ENCODE results near the gene SHTN1.

DNA sequence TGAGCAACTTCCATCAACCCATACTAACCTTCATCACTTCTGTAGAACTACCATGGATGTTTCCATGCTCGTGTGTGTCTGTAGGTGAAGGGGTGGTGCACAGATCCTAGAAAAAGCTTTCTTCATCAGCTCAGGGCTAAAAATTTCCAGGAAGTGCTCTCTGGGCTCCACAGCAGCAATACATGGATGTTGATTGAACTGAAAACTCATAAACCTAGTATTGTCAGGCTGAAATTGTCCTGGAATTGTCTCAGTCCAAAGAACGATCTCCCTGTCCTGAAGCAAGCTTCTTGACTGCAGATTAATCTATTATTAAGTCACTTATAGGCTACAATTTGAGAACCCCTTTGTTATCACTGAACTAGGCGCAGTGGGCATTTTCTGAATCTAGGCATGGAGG, 115.9 kb downstream of the SHTN1 start:
- TF ChIP-seq, protein P1, sequence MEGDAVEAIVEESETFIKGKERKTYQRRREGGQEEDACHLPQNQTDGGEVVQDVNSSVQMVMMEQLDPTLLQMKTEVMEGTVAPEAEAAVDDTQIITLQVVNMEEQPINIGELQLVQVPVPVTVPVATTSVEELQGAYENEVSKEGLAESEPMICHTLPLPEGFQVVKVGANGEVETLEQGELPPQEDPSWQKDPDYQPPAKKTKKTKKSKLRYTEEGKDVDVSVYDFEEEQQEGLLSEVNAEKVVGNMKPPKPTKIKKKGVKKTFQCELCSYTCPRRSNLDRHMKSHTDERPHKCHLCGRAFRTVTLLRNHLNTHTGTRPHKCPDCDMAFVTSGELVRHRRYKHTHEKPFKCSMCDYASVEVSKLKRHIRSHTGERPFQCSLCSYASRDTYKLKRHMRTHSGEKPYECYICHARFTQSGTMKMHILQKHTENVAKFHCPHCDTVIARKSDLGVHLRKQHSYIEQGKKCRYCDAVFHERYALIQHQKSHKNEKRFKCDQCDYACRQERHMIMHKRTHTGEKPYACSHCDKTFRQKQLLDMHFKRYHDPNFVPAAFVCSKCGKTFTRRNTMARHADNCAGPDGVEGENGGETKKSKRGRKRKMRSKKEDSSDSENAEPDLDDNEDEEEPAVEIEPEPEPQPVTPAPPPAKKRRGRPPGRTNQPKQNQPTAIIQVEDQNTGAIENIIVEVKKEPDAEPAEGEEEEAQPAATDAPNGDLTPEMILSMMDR (conservative IDR thresholded peaks at IDR 0.05; ENCODE audit: low read depth, low read length), result no peak
- TF ChIP-seq MXI1 (IDR thresholded peaks at IDR 0.05; ENCODE audit: borderline replicate concordance, low read depth, low read length) (no peak), CEBPB (IDR thresholded peaks at IDR 0.05; ENCODE audit: low read depth, low read length) (no peak), POLR2A (IDR thresholded peaks at IDR 0.05; ENCODE audit: low read depth, low read length) (no peak), RAD21 (IDR thresholded peaks at IDR 0.05; ENCODE audit: low read length) (no peak), BHLHE40 (IDR thresholded peaks at IDR 0.05; ENCODE audit: low read depth, low read length) (no peak), RCOR1 (IDR thresholded peaks at IDR 0.05; ENCODE audit: insufficient replicate concordance, low read length) (no peak), SMC3 (IDR thresholded peaks at IDR 0.05; ENCODE audit: low read depth, low read length) (no peak), MAFK (IDR thresholded peaks at IDR 0.05; ENCODE audit: low read depth, low read length) (no peak), MAZ (IDR thresholded peaks at IDR 0.05; ENCODE audit: borderline replicate concordance, low read depth, low read length) (no peak), CHD1 (IDR thresholded peaks at IDR 0.05; ENCODE audit: low read depth, low read length) (no peak), RFX5 (IDR thresholded peaks at IDR 0.05; ENCODE audit: low read depth, low read length) (no peak)
- TF ChIP-seq, protein P2, sequence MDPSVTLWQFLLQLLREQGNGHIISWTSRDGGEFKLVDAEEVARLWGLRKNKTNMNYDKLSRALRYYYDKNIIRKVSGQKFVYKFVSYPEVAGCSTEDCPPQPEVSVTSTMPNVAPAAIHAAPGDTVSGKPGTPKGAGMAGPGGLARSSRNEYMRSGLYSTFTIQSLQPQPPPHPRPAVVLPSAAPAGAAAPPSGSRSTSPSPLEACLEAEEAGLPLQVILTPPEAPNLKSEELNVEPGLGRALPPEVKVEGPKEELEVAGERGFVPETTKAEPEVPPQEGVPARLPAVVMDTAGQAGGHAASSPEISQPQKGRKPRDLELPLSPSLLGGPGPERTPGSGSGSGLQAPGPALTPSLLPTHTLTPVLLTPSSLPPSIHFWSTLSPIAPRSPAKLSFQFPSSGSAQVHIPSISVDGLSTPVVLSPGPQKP (IDR thresholded peaks at IDR 0.05; ENCODE audit: borderline replicate concordance, low read depth, low read length), result no peak
- TF ChIP-seq, protein P3, sequence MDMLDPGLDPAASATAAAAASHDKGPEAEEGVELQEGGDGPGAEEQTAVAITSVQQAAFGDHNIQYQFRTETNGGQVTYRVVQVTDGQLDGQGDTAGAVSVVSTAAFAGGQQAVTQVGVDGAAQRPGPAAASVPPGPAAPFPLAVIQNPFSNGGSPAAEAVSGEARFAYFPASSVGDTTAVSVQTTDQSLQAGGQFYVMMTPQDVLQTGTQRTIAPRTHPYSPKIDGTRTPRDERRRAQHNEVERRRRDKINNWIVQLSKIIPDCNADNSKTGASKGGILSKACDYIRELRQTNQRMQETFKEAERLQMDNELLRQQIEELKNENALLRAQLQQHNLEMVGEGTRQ (IDR thresholded peaks at IDR 0.05; ENCODE audit: low read depth, low read length), result no peak
